Measurements from ENCODE around the gene CD34. TPM values are rescaled to one million over a fixed set of nuclear protein-coding genes. Genes with fewer than 3 reads are reported as not detected.

The CD34 gene
- total RNA-seq, 2 experiments from 2014 or later, result not detected

GRCh38 chr1:207856276-207857023, 54.5 kb downstream of the CD34 start:
- no peaks in the 10 kb centered on the region for H3K36me3 ChIP-seq (ENCODE audit: insufficient read depth, low read length)
- ChIA-PET POLR2A (interaction anchor here (1.1 kb wide), 1 partner anchor 8 kb away, joined by 3 read pairs; no protein-coding TSS in a partner anchor), CTCF (ENCODE audit: unreplicated experiment) (interaction anchor here (0.8 kb wide), 1 partner anchor 26 kb away, joined by 3 read pairs; no protein-coding TSS in a partner anchor)
- no peak overlapping the region for H3K4me3 ChIP-seq (ENCODE audit: low read depth, low read length, poor library complexity, severe bottlenecking)
- no TSS peak for BruUV-seq (replicated peaks)
- no peak overlapping the region for H3K27ac ChIP-seq (ENCODE audit: low read depth, low read length, poor library complexity, severe bottlenecking)
- intact Hi-C loops (cut with micrococcal nuclease; ENCODE audit: unreplicated experiment), result no loop called here
- no peaks in the 10 kb centered on the region for H4K20me1 ChIP-seq (ENCODE audit: insufficient read depth, low read length)
- no peaks in the 10 kb centered on the region for H3K4me1 ChIP-seq (ENCODE audit: insufficient read depth, low read length, poor library complexity, severe bottlenecking)
- no peaks in the 10 kb centered on the region for H3K9me2 ChIP-seq (ENCODE audit: insufficient read depth, low read length)
- no peaks in the 10 kb centered on the region for H3K79me2 ChIP-seq (ENCODE audit: insufficient read depth, low read depth, low read length)
- no peak overlapping the region for H3K4me2 ChIP-seq (ENCODE audit: low read length)
- H3K9me3 ChIP-seq (ENCODE audit: low read length), result no peaks in the 10 kb centered on the region
- no peak overlapping the region for H2AFZ ChIP-seq (ENCODE audit: low read length)
- TF ChIP-seq CTCF (conservative IDR thresholded peaks at IDR 0.05; ENCODE audit: low read length) (no peak), EZH2phosphoT487 (IDR thresholded peaks at IDR 0.05; ENCODE audit: borderline replicate concordance, low read depth, low read length) (no peak)
- no peak for DNase-seq (ENCODE audit: low spot score)

GRCh38 chr1:207854001-207854400, 56.9 kb downstream of the CD34 start:
- intact Hi-C loops (cut with micrococcal nuclease; ENCODE audit: unreplicated experiment), result no loop called here
- POLR2A ChIA-PET, result no interaction called here
- no peaks in the 10 kb centered on the region for H3K79me2 ChIP-seq (ENCODE audit: insufficient read depth, low read depth, low read length)
- H4K20me1 ChIP-seq (ENCODE audit: insufficient read depth, low read length), result no peaks in the 10 kb centered on the region
- no peak overlapping the region for H2AFZ ChIP-seq (ENCODE audit: low read length)
- no peak for DNase-seq (ENCODE audit: low spot score)
- H3K9me3 ChIP-seq (ENCODE audit: low read length), result no peaks in the 10 kb centered on the region
- no peak overlapping the region for H3K27ac ChIP-seq (ENCODE audit: low read depth, low read length, poor library complexity, severe bottlenecking)
- no peaks in the 10 kb centered on the region for H3K9me2 ChIP-seq (ENCODE audit: insufficient read depth, low read length)
- H3K4me1 ChIP-seq (ENCODE audit: insufficient read depth, low read length, poor library complexity, severe bottlenecking), result no peaks in the 10 kb centered on the region
- H3K36me3 ChIP-seq (ENCODE audit: insufficient read depth, low read length), result no peaks in the 10 kb centered on the region
- TF ChIP-seq EZH2phosphoT487 (IDR thresholded peaks at IDR 0.05; ENCODE audit: borderline replicate concordance, low read depth, low read length) (no peak), CTCF (conservative IDR thresholded peaks at IDR 0.05; ENCODE audit: low read length) (no peak)
- BruUV-seq (replicated peaks), result no TSS peak
- no peak overlapping the region for H3K4me3 ChIP-seq (ENCODE audit: low read depth, low read length, poor library complexity, severe bottlenecking)
- CTCF ChIA-PET (ENCODE audit: unreplicated experiment), result no interaction called here
- H3K4me2 ChIP-seq (ENCODE audit: low read length), result no peak overlapping the region

- Histone ChIP-seq H3K9me2 (ENCODE audit: insufficient read depth, low read length) (no peaks in the 10 kb centered on the region), H3K9me3 (ENCODE audit: low read length) (no peaks in the 10 kb centered on the region), H3K4me1 (ENCODE audit: insufficient read depth, low read length, poor library complexity, severe bottlenecking) (no peaks in the 10 kb centered on the region), H3K27ac (ENCODE audit: low read depth, low read length, poor library complexity, severe bottlenecking) (no peak overlapping the region), H3K36me3 (ENCODE audit: insufficient read depth, low read length) (no peaks in the 10 kb centered on the region), H4K20me1 (ENCODE audit: insufficient read depth, low read length) (no peaks in the 10 kb centered on the region), H2AFZ (ENCODE audit: low read length) (no peak overlapping the region), H3K79me2 (ENCODE audit: insufficient read depth, low read depth, low read length) (no peaks in the 10 kb centered on the region), H3K4me2 (ENCODE audit: low read length) (no peak overlapping the region), H3K4me3 (ENCODE audit: low read depth, low read length, poor library complexity, severe bottlenecking) (no peak overlapping the region)
- TF ChIP-seq EZH2phosphoT487 (IDR thresholded peaks at IDR 0.05; ENCODE audit: borderline replicate concordance, low read depth, low read length) (no peak), CTCF (conservative IDR thresholded peaks at IDR 0.05; ENCODE audit: low read length) (no peak)
- ChIA-PET CTCF (ENCODE audit: unreplicated experiment) (no interaction called here), POLR2A (no interaction called here)
- intact Hi-C loops (cut with micrococcal nuclease; ENCODE audit: unreplicated experiment), result no loop called here
- no TSS peak for BruUV-seq (replicated peaks)
- DNase-seq (ENCODE audit: low spot score), result no peak
Observed at GRCh38 chr1:207853372-207853757, 57.6 kb downstream of the CD34 start.
